Fibroblast of skin of left quadriceps (primary cell): ENCODE results near the gene TIAL1.
A peak's percentile ranks its signal among the peaks of the same experiment; 100 is the strongest.
"Not testable (repeated sequence)": the region's sequence is repeated elsewhere in the genome, so short reads cannot be mapped to it uniquely, and the experiment has no call there.

Experiments used
- DNase-seq, 2 experiments: peaks; one replicate each; pipeline ENCODE4 v3.0.0-alpha.2; 2013; ENCODE audit warnings: low read depth in 2 of 2

TIAL1 gene

GRCh38 chr10:119532251-119532650, 64.5 kb downstream of the TIAL1 start:
- DNase-seq: not testable (repeated sequence)

- DNase-seq: no peak
These were observed 65.7 kb downstream of the TIAL1 start for GRCh38 chr10:119531067-119531466.

GRCh38 chr10:119528663-119529237, 68.0 kb downstream of the TIAL1 start:
- peak; percentile 94 for DNase-seq

GRCh38 chr10:119526621-119527592, 69.9 kb downstream of the TIAL1 start:
- no peak for DNase-seq

GRCh38 chr10:119526149-119526548, 70.6 kb downstream of the TIAL1 start:
- no peak for DNase-seq

GRCh38 chr10:119525116-119525515, 71.6 kb downstream of the TIAL1 start:
- no peak for DNase-seq

- DNase-seq: no peak
These were observed 72.1 kb downstream of the TIAL1 start for GRCh38 chr10:119524720-119525070.

- DNase-seq: no peak
These were observed 72.7 kb downstream of the TIAL1 start for GRCh38 chr10:119523895-119524719.
